Measurements from ENCODE around the gene SLC35E1. TPM values are rescaled to one million over a fixed set of nuclear protein-coding genes. Genes with fewer than 3 reads are reported as not detected.

The SLC35E1 gene
- total RNA-seq, 1 donor from 2014 or later: 21.6 TPM

DNA sequence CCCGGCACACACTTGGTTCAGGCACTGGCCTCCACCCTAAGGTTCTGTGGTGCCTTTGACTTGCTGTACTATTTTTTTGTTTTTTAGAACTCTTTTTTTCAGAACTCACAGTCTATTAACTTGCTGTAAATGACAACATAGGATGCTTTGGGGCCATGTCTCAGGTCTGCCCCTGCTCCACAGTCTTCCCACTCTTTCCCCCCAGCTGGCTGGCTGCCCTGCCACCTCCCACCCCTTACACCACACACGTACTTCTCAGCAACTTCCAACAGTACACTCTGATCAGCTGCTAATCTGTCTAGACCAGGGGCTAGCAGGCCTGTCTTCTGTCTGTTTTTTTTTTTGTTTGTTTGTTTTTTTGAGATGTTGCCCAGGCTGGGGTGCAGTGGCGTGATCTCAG lies 67.9 kb downstream of the SLC35E1 start:
- H3K4me1 ChIP-seq: no peaks in the 10 kb centered on the region
- H3K27ac ChIP-seq: no peak overlapping the region
- intact Hi-C loops (cut with DNase I): no loop called here
- no peak for TF ChIP-seq POLR2AphosphoS5 (IDR thresholded peaks at IDR 0.05; ENCODE audit: insufficient read depth in 1 of 2, low read depth in 1 of 2)
- no peak for TF ChIP-seq POLR2A (IDR thresholded peaks at IDR 0.05)
- TF ChIP-seq, protein P1, sequence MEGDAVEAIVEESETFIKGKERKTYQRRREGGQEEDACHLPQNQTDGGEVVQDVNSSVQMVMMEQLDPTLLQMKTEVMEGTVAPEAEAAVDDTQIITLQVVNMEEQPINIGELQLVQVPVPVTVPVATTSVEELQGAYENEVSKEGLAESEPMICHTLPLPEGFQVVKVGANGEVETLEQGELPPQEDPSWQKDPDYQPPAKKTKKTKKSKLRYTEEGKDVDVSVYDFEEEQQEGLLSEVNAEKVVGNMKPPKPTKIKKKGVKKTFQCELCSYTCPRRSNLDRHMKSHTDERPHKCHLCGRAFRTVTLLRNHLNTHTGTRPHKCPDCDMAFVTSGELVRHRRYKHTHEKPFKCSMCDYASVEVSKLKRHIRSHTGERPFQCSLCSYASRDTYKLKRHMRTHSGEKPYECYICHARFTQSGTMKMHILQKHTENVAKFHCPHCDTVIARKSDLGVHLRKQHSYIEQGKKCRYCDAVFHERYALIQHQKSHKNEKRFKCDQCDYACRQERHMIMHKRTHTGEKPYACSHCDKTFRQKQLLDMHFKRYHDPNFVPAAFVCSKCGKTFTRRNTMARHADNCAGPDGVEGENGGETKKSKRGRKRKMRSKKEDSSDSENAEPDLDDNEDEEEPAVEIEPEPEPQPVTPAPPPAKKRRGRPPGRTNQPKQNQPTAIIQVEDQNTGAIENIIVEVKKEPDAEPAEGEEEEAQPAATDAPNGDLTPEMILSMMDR (IDR thresholded peaks at IDR 0.05): no peak
- no peaks in the 10 kb centered on the region for H3K27me3 ChIP-seq
- no peak for DNase-seq (ENCODE audit: extremely low spot score in 2 of 2)
- H3K9me3 ChIP-seq: no peaks in the 10 kb centered on the region
- no peak overlapping the region for H3K4me3 ChIP-seq
- H3K36me3 ChIP-seq: peaks cover 0 to 12% of the 10 kb centered on the region in 2 donors

Small RNA genes lying within 50 kb of the gene (small RNA-seq; reads per million reads assigned to genes)
- gene RN7SL146P: not detected

Other genes starting within 250 kb of the SLC35E1 start
- 252 TPM for gene KLF2, start 247.6 kb downstream of the SLC35E1 start, total RNA-seq
- gene EPS15L1, start 100.4 kb downstream of the SLC35E1 start, total RNA-seq: 34.6 TPM
- not detected for gene CALR3, start 76.2 kb downstream of the SLC35E1 start, total RNA-seq
- gene C19orf44, start 76.0 kb downstream of the SLC35E1 start, total RNA-seq: 7.4 TPM
- gene CHERP, start 30.0 kb downstream of the SLC35E1 start, total RNA-seq: 17.2 TPM
- gene MED26, start 55.8 kb upstream of the SLC35E1 start, total RNA-seq: 11.3 TPM
- gene SMIM7, start 87.7 kb upstream of the SLC35E1 start, total RNA-seq: 75.1 TPM
- gene TMEM38A, start 88.7 kb upstream of the SLC35E1 start, total RNA-seq: 4.7 TPM
- 0.98 TPM for gene NWD1, start 147.4 kb upstream of the SLC35E1 start, total RNA-seq

Data from vagina (tissue), 2 donors.